ENCODE results near the gene RUBCNL.

Gene RUBCNL

GRCh38 chr13:46297361-46297811, 89.7 kb downstream of the RUBCNL start:
- DNase-seq: no peak

- no peak for DNase-seq
These were observed 90.1 kb downstream of the RUBCNL start for GRCh38 chr13:46296921-46297320.

- no peak for DNase-seq
These were observed 90.8 kb downstream of the RUBCNL start for GRCh38 chr13:46296115-46296822.

- no peak for DNase-seq
These were observed 91.4 kb downstream of the RUBCNL start for GRCh38 chr13:46295491-46296114.

GRCh38 chr13:46293436-46293835, 93.6 kb downstream of the RUBCNL start:
- DNase-seq: no peak
